MCF 10A (cell line): ENCODE measurements around the gene TBC1D14. TPM values are rescaled to one million over a fixed set of nuclear protein-coding genes. Genes with fewer than 3 reads are reported as not detected.

ENCODE experiments used
- BruUV-seq: library from RNA; stranded (reverse); fragments of 400-500 nt; replicated peaks from 2 replicates; lab custom pipeline; 2021; lab: Mats Ljungman, UMichigan
- CTCF ChIA-PET: fragments of 300-600 bp; sonication (Branson Sonifier 250); formaldehyde crosslinking; extraction: SDS; loops from one replicate; lab custom pipeline; 2021; ENCODE audit warnings: antibody characterized with exemption, inconsistent platforms; lab: Yijun Ruan, JAX
- POLR2A ChIA-PET: fragments of 300-600, 350-650 bp; sonication (Branson Sonifier 250); formaldehyde crosslinking; extraction: SDS; loops from one replicate; lab custom pipeline; 2020; ENCODE audit warnings: antibody characterized with exemption, inconsistent platforms; lab: Yijun Ruan, JAX
- DNase-seq: peaks from one replicate; pipeline ENCODE4 v3.0.0-alpha.2; 2018; ENCODE audit not compliant: unreplicated experiment
- H3K27ac Mint-ChIP-seq: one replicate; pipeline ENCODE4 v1.8.0; 2022; ENCODE audit warnings: mild to moderate bottlenecking, low read depth, mixed read lengths; ENCODE audit not compliant: unreplicated experiment
- H3K27me3 Mint-ChIP-seq: one replicate; pipeline ENCODE4 v1.8.0; 2022; ENCODE audit warnings: mixed read lengths; ENCODE audit not compliant: insufficient read depth, unreplicated experiment
- H3K36me3 Mint-ChIP-seq: one replicate; pipeline ENCODE4 v1.8.0; 2022; ENCODE audit warnings: mild to moderate bottlenecking, moderate library complexity, mixed read lengths; ENCODE audit not compliant: insufficient read depth, unreplicated experiment
- H3K4me1 Mint-ChIP-seq: one replicate; pipeline ENCODE4 v1.8.0; 2022; ENCODE audit warnings: mixed read lengths; ENCODE audit not compliant: insufficient read depth, unreplicated experiment
- H3K4me3 Mint-ChIP-seq: one replicate; pipeline ENCODE4 v1.8.0; 2022; ENCODE audit warnings: mild to moderate bottlenecking, moderate library complexity, mixed read lengths; ENCODE audit not compliant: unreplicated experiment
- H3K9me3 Mint-ChIP-seq: one replicate; pipeline ENCODE4 v1.8.0; 2022; ENCODE audit warnings: mixed read lengths; ENCODE audit not compliant: unreplicated experiment
- CTCF ChIP-seq: fragments of 200-600 bp; IDR thresholded peaks from one replicate; pipeline ENCODE4 v1.8.0; 2022; ENCODE audit warnings: antibody characterized with exemption, mild to moderate bottlenecking; ENCODE audit not compliant: unreplicated experiment
- intact Hi-C: fragments of 100-400 bp; cut with micrococcal nuclease; formaldehyde crosslinking; loops from 2 replicates; pipeline ENCODE4 v1.14.1; 2022
- total RNA-seq: library from RNA; stranded (reverse); gene quantifications from 2 replicates; pipeline ENCODE4 v1.2.3, GENCODE V29; 2022

The TBC1D14 gene
- total RNA-seq, 1 experiment from 2014 or later, result 55.1 TPM

GRCh38 chr4:7013175-7013574, 103.5 kb downstream of the TBC1D14 start:
- BruUV-seq, result no TSS peak
- ChIA-PET POLR2A (interaction anchor here (1.2 to 1.6 kb wide), 3 partner anchors 9 to 26 kb away, joined by 3 to 6 read pairs (median 4); no protein-coding TSS in a partner anchor), CTCF (interaction anchor here (1.5 kb wide), 1 partner anchor 30 kb away, joined by 7 read pairs; the partner anchor contains the start of gene TADA2B)
- intact Hi-C loops, result no loop called here
- no peaks in the 10 kb centered on the region for H3K27me3 Mint-ChIP-seq
- no peak overlapping the region for H3K27ac Mint-ChIP-seq
- H3K4me1 Mint-ChIP-seq, result peaks cover 1% of the 10 kb centered on the region
- DNase-seq, result no peak
- TF ChIP-seq CTCF, result no peak
- no peak overlapping the region for H3K4me3 Mint-ChIP-seq
- H3K36me3 Mint-ChIP-seq, result peaks cover 72% of the 10 kb centered on the region
- no peaks in the 10 kb centered on the region for H3K9me3 Mint-ChIP-seq

DNA sequence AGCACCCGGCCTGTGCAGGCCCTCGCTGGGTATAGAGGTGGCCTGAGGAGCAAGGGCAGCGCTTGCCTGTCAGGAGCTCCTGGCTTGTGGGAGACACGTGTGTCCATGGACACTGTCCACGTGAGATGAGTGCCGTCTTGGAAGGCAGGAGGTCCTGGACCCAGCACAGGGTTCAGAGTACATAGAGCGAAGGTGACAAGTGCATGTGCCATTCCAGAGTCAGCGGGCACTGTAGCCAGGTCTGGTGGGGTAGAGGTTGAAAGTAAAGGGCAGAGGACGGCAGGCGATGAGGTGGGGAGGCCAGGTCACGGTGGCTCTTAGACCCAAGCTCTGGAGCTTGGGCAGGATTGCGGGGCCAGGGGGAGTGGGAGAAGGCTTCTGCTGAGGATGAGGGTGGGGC, 105.2 kb downstream of the TBC1D14 start:
- H3K4me1 Mint-ChIP-seq, result no peaks in the 10 kb centered on the region
- no peak overlapping the region for H3K4me3 Mint-ChIP-seq
- H3K27me3 Mint-ChIP-seq, result no peaks in the 10 kb centered on the region
- TF ChIP-seq CTCF, result no peak
- peaks cover 68% of the 10 kb centered on the region for H3K36me3 Mint-ChIP-seq
- BruUV-seq, result no TSS peak
- CTCF ChIA-PET, result interaction anchor here (1.3 kb wide), 1 partner anchor 42 kb away, joined by 4 read pairs; no protein-coding TSS in a partner anchor
- intact Hi-C loops, result no loop called here
- H3K27ac Mint-ChIP-seq, result peak overlapping the region; percentile 74
- no peaks in the 10 kb centered on the region for H3K9me3 Mint-ChIP-seq
- POLR2A ChIA-PET, result no interaction called here
- no peak for DNase-seq

DNA sequence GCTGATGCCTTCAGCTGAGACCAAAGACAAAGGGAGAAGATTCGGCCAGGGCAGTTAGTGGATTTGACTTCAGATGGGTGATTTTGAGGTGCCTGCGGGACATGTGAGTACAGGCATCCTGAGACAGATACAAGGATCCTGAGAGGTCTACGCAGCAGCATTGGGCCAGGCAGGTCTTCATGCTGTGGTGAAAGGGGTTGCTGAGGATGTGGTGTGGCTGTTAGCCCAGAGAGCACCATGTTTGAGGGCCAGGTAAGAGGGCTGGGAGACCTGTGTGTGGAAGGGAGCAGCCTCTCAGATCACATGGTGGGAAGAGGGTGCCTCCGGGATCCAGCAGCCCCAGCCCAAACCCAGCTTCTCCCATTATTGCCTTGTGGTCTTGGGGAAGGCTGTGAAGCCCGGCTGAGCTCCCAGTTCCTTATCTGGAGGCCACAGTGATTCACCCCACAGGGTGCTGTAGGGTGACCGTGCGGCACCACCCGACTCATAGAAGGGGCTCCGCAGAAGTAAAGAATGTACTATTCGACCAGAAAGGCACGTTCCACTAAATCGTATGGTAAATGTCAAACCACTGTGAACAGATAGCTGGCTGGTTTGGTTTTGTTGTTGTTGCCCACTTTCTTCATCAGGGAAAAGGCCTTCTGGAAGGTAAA, 105.9 kb downstream of the TBC1D14 start:
- H3K36me3 Mint-ChIP-seq, result peaks cover 63% of the 10 kb centered on the region
- no peaks in the 10 kb centered on the region for H3K9me3 Mint-ChIP-seq
- no peak for TF ChIP-seq CTCF
- no peaks in the 10 kb centered on the region for H3K27me3 Mint-ChIP-seq
- no TSS peak for BruUV-seq
- H3K27ac Mint-ChIP-seq, result peak overlapping the region; percentile 74
- no peaks in the 10 kb centered on the region for H3K4me1 Mint-ChIP-seq
- CTCF ChIA-PET, result interaction anchor here (1.3 kb wide), 2 partner anchors 11 to 43 kb away, joined by 3 to 4 read pairs; no protein-coding TSS in a partner anchor
- no peak for DNase-seq
- POLR2A ChIA-PET, result interaction anchor here (0.8 kb wide), 1 partner anchor 30 kb away, joined by 5 read pairs; no protein-coding TSS in a partner anchor
- no peak overlapping the region for H3K4me3 Mint-ChIP-seq
- intact Hi-C loops, result no loop called here

GRCh38 chr4:7016086-7016485, 106.5 kb downstream of the TBC1D14 start:
- intact Hi-C loops, result no loop called here
- no peak overlapping the region for H3K27ac Mint-ChIP-seq
- H3K9me3 Mint-ChIP-seq, result no peaks in the 10 kb centered on the region
- peaks cover 62% of the 10 kb centered on the region for H3K36me3 Mint-ChIP-seq
- no peaks in the 10 kb centered on the region for H3K27me3 Mint-ChIP-seq
- TF ChIP-seq CTCF, result no peak
- ChIA-PET CTCF (interaction anchor here (0.9 to 1.3 kb wide), 3 partner anchors 8 to 43 kb away, joined by 3 to 4 read pairs (median 3); no protein-coding TSS in a partner anchor), POLR2A (interaction anchor here (0.8 kb wide), 1 partner anchor 29 kb away, joined by 5 read pairs; no protein-coding TSS in a partner anchor)
- DNase-seq, result no peak
- H3K4me1 Mint-ChIP-seq, result no peaks in the 10 kb centered on the region
- no peak overlapping the region for H3K4me3 Mint-ChIP-seq
- BruUV-seq, result no TSS peak
